ENCODE data around the gene RAB7B. TPM values are rescaled to one million over a fixed set of nuclear protein-coding genes. Genes with fewer than 3 reads are reported as not detected.
A peak's percentile ranks its signal among the peaks of the same experiment; 100 is the strongest.

RAB7B gene
- total RNA-seq, 4 donors from 2014 or later = 0.27 to 0.32 TPM; not detected in 2

DNA sequence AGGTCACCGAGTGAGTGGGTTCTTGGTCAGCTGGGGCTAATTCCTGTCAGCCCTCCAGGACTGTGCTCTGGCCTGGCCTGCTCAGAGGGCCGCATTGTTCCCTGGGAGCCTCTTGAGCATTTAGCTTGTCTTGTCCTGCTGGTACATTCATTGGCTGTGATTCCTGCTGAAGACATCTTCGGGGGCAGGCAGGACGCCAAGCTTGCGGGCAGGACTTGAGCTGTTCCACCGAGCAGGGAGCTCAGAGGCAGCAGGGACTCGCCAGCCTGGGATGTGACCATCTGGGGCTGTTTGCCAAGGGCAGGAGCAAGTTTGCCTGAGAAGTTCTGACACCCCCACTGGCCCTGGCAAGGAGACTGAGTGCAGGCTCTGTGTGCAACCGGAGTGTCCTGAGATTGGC lies 52.9 kb downstream of the RAB7B start:
- no peak for TF ChIP-seq CTCF (IDR thresholded peaks at IDR 0.05)
- TF ChIP-seq EP300 (IDR thresholded peaks at IDR 0.05; ENCODE audit: low read depth) = no peak
- TF ChIP-seq POLR2AphosphoS5 (IDR thresholded peaks at IDR 0.05) = no peak
- no peak for TF ChIP-seq POLR2A (IDR thresholded peaks at IDR 0.05)
- in situ Hi-C loops (cut with MboI; ENCODE audit: low pct_ligation_motif_present in 1 of 4, low pct_unique_long_range_greater_than_20kb in 1 of 4, low sequenced_read_pairs in 3 of 4) = loop anchor here in 1 of 4 donors (25.0 kb wide), 1 partner anchor 163 kb away; the partner anchor contains the start of gene RAB29
- peak; percentile 10 for DNase-seq
- 61% methylated on average over 8 of the region's 8 CpGs; no CpG with 5 or more reads in 1 of the 2 donors for WGBS, 2 donors (ENCODE audit: low coverage in 1 of 2)
- Histone ChIP-seq H3K4me1 (no peaks in the 10 kb centered on the region), H3K27me3 (no peaks in the 10 kb centered on the region), H3K4me3 (no peak overlapping the region), H3K27ac (no peak overlapping the region), H3K36me3 (no peaks in the 10 kb centered on the region), H3K9me3 (no peaks in the 10 kb centered on the region)
- intact Hi-C loops (cut with DNase I; ENCODE audit: low total_unique reads) = no loop called here

- DNase-seq = no peak
- Histone ChIP-seq H3K4me1 (no peaks in the 10 kb centered on the region), H3K27me3 (no peaks in the 10 kb centered on the region), H3K4me3 (no peak overlapping the region), H3K36me3 (no peaks in the 10 kb centered on the region), H3K27ac (no peak overlapping the region), H3K9me3 (no peaks in the 10 kb centered on the region)
- in situ Hi-C loops (cut with MboI; ENCODE audit: low pct_ligation_motif_present in 1 of 4, low pct_unique_long_range_greater_than_20kb in 1 of 4, low sequenced_read_pairs in 3 of 4) = loop anchor here in 1 of 4 donors (25.0 kb wide), 1 partner anchor 162 kb away; the partner anchor contains the start of gene RAB29
- TF ChIP-seq CTCF (IDR thresholded peaks at IDR 0.05) = no peak
- no peak for TF ChIP-seq POLR2AphosphoS5 (IDR thresholded peaks at IDR 0.05)
- no peak for TF ChIP-seq POLR2A (IDR thresholded peaks at IDR 0.05)
- no peak for TF ChIP-seq EP300 (IDR thresholded peaks at IDR 0.05; ENCODE audit: low read depth)
- intact Hi-C loops (cut with DNase I; ENCODE audit: low total_unique reads) = no loop called here
- WGBS, 2 donors (ENCODE audit: low coverage in 1 of 2) = 100% methylated on average over 1 of the region's 1 CpG; no CpG with 5 or more reads in 1 of the 2 donors
Measured at GRCh38 chr1:205949753-205950152, 53.4 kb downstream of the RAB7B start.

DNA sequence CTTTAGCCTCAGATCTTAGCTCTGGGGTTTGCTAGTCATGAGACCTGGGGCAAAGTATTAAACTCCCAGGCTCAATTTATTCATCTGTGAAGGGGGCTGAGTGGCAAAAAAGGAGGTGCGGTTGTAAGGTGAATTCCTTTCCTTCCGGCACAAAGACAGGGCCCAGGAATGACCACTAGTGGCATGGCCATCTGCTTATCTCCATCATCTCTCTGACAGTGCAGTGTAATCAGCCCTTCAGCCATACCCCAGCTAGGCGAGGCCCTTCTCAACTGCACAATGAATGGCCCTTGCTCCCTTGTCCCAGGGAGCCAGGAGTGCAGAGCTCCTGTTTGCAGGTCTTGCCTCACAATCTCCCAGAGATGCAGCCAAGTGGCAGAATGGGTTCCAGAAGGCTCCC lies 54.3 kb downstream of the RAB7B start:
- intact Hi-C loops (cut with DNase I; ENCODE audit: low total_unique reads) = no loop called here
- 86 to 92% methylated on average over 2 to 3 of the region's 3 CpGs for WGBS, 2 donors (ENCODE audit: low coverage in 1 of 2)
- no peak for DNase-seq
- in situ Hi-C loops (cut with MboI; ENCODE audit: low pct_ligation_motif_present in 1 of 4, low pct_unique_long_range_greater_than_20kb in 1 of 4, low sequenced_read_pairs in 3 of 4) = no loop called here
- Histone ChIP-seq H3K4me3 (no peak overlapping the region), H3K27ac (no peak overlapping the region), H3K36me3 (no peaks in the 10 kb centered on the region), H3K9me3 (no peaks in the 10 kb centered on the region), H3K27me3 (peaks cover 4% of the 10 kb centered on the region), H3K4me1 (no peaks in the 10 kb centered on the region)
- TF ChIP-seq POLR2A (IDR thresholded peaks at IDR 0.05) = no peak
- TF ChIP-seq POLR2AphosphoS5 (IDR thresholded peaks at IDR 0.05) = no peak
- TF ChIP-seq CTCF (IDR thresholded peaks at IDR 0.05) = no peak
- TF ChIP-seq EP300 (IDR thresholded peaks at IDR 0.05; ENCODE audit: low read depth) = no peak

GRCh38 chr1:205948039-205948438 lies 55.2 kb downstream of the RAB7B start:
- in situ Hi-C loops (cut with MboI; ENCODE audit: low pct_ligation_motif_present in 1 of 4, low pct_unique_long_range_greater_than_20kb in 1 of 4, low sequenced_read_pairs in 3 of 4) (no loop called here), intact Hi-C loops (cut with DNase I; ENCODE audit: low total_unique reads) (no loop called here)
- H3K9me3 ChIP-seq = no peaks in the 10 kb centered on the region
- no peak overlapping the region for H3K27ac ChIP-seq
- H3K4me1 ChIP-seq = no peaks in the 10 kb centered on the region
- H3K4me3 ChIP-seq = no peak overlapping the region
- no peaks in the 10 kb centered on the region for H3K36me3 ChIP-seq
- WGBS, 2 donors (ENCODE audit: low coverage in 1 of 2) = 63% methylated on average over 4 of the region's 4 CpGs; no CpG with 5 or more reads in 1 of the 2 donors
- TF ChIP-seq EP300 (IDR thresholded peaks at IDR 0.05; ENCODE audit: low read depth) (no peak), CTCF (IDR thresholded peaks at IDR 0.05) (no peak), POLR2AphosphoS5 (IDR thresholded peaks at IDR 0.05) (no peak), POLR2A (IDR thresholded peaks at IDR 0.05) (no peak)
- DNase-seq = no peak
- peaks cover 9% of the 10 kb centered on the region for H3K27me3 ChIP-seq
